Measurements from ENCODE around the gene ZNF598. TPM values are rescaled to one million over a fixed set of nuclear protein-coding genes. Genes with fewer than 3 reads are reported as not detected.

The ZNF598 gene
- total RNA-seq, 1 donor from 2014 or later, result 14.5 TPM

DNA sequence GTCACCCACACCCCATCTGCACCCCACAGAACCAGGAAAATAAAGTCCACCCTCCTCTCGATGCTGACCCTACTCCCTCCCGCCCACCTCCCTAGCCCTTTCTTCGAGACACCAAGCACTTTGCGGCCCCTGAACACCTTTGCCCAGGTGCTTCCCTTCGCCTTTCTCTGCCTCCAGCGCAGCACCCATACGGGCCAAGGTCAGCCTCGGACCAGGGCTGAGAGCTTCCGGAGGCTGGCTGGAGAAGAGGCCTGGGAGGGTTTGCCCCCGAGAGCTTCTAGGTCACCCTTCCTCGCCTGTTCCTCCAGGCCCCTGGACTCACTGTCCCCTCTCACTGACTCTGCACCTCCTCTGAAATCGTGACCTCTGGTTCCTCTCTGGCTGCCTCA lies 14.4 kb upstream of the ZNF598 start:
- Histone ChIP-seq H3K9me3 (replicated peaks) (no peaks in the 10 kb centered on the region), H3K36me3 (no peaks in the 10 kb centered on the region), H3K27me3 (ENCODE audit: low read depth) (peaks cover 37% of the 10 kb centered on the region), H3K27ac (replicated peaks) (peak overlapping the region; percentile 98), H3K4me1 (peaks cover 77% of the 10 kb centered on the region), H3K4me3 (peak overlapping the region; percentile 60)
- TF ChIP-seq, protein P1, sequence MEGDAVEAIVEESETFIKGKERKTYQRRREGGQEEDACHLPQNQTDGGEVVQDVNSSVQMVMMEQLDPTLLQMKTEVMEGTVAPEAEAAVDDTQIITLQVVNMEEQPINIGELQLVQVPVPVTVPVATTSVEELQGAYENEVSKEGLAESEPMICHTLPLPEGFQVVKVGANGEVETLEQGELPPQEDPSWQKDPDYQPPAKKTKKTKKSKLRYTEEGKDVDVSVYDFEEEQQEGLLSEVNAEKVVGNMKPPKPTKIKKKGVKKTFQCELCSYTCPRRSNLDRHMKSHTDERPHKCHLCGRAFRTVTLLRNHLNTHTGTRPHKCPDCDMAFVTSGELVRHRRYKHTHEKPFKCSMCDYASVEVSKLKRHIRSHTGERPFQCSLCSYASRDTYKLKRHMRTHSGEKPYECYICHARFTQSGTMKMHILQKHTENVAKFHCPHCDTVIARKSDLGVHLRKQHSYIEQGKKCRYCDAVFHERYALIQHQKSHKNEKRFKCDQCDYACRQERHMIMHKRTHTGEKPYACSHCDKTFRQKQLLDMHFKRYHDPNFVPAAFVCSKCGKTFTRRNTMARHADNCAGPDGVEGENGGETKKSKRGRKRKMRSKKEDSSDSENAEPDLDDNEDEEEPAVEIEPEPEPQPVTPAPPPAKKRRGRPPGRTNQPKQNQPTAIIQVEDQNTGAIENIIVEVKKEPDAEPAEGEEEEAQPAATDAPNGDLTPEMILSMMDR (IDR thresholded peaks at IDR 0.05; ENCODE audit: borderline replicate concordance), result no peak
- peak; percentile 17 for DNase-seq
- intact Hi-C loops (cut with micrococcal nuclease), result loop anchor here (10.0 kb wide), 1 partner anchor 121 kb away; the partner anchor contains the start of gene RAB26

DNA sequence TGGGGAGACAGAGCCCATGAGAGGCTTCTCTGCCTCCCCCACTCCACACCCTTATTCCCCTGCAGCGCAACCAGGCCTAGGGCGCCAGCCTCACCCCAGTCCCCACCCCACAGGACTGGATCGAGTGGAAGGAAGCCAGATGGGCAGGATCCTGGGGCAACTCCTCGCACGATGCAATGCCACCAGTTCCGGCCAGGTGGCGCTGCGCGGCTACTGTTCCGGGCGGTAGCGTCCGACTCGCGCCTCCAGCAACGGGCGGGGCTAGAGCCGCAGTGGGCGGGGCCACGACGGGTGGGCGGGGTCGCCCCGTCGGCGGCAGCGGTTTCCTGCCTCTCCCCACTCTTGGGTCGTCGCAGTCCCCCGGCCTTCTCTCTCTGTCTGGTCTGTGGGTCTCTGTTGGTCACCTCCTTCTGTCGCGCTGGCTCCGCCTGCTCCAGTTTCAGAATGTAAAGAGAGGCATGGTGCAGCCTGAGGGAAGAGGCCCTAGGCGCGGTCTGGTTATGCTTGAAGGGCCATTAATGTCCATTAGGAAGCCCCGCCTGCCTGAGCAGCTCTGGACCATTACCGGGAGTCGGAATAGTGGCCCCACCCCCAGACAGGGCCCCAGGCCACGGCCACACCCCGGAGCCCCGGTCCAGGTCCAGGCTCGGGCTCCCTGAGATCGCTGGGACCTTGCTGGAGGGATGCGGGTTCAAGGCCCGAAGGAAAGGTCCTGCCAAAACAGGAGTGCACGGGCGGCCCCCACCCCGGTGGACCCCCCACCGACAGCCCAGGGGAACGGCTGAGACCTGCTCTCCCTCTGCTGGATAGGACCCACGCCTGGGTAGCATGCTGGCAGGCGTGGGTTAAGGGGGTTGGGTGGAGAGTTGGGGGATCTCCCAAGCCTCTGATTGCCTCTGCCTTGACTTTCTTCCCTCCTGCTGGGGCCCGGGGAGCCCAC lies 13.7 kb upstream of the ZNF598 start:
- Histone ChIP-seq H3K9me3 (replicated peaks) (no peaks in the 10 kb centered on the region), H3K36me3 (no peaks in the 10 kb centered on the region), H3K4me1 (peaks cover 70% of the 10 kb centered on the region), H3K27ac (replicated peaks) (peak overlapping the region; percentile 98), H3K4me3 (peak overlapping the region; percentile 60), H3K27me3 (ENCODE audit: low read depth) (peaks cover 44% of the 10 kb centered on the region)
- TF ChIP-seq, protein P1 (IDR thresholded peaks at IDR 0.05; ENCODE audit: borderline replicate concordance), result peak; percentile 97
- intact Hi-C loops (cut with micrococcal nuclease), result loop anchor here (10.0 kb wide), 1 partner anchor 121 kb away; the partner anchor contains the start of gene RAB26
- DNase-seq, result peak; percentile 94

DNA sequence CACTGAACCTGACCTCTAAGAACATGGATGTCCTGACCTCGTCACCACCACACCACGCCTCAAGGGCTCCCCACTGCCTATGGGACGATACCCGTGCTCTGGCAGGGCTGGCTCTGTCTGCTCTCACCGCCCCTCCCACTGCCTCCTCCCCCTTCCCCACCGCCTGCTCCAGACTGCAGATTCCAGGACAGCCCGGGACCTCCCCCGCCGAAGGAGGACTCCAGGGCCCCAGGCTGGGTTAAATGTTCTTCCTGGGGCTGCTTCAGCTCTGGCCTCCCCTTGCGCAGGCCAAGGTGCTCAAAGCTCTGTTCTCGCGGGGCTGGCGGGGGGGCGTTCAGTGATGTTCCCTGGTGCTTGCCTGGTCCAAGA lies 13.1 kb upstream of the ZNF598 start:
- peak overlapping the region; percentile 60 for H3K4me3 ChIP-seq
- H3K9me3 ChIP-seq (replicated peaks), result no peaks in the 10 kb centered on the region
- no peak for DNase-seq
- peak overlapping the region; percentile 98 for H3K27ac ChIP-seq (replicated peaks)
- H3K4me1 ChIP-seq, result peaks cover 64% of the 10 kb centered on the region
- TF ChIP-seq, protein P1 (IDR thresholded peaks at IDR 0.05; ENCODE audit: borderline replicate concordance), result no peak
- H3K27me3 ChIP-seq (ENCODE audit: low read depth), result peaks cover 50% of the 10 kb centered on the region
- intact Hi-C loops (cut with micrococcal nuclease), result loop anchor here (10.0 kb wide), 1 partner anchor 122 kb away; the partner anchor contains the start of gene RAB26
- H3K36me3 ChIP-seq, result no peaks in the 10 kb centered on the region

DNA sequence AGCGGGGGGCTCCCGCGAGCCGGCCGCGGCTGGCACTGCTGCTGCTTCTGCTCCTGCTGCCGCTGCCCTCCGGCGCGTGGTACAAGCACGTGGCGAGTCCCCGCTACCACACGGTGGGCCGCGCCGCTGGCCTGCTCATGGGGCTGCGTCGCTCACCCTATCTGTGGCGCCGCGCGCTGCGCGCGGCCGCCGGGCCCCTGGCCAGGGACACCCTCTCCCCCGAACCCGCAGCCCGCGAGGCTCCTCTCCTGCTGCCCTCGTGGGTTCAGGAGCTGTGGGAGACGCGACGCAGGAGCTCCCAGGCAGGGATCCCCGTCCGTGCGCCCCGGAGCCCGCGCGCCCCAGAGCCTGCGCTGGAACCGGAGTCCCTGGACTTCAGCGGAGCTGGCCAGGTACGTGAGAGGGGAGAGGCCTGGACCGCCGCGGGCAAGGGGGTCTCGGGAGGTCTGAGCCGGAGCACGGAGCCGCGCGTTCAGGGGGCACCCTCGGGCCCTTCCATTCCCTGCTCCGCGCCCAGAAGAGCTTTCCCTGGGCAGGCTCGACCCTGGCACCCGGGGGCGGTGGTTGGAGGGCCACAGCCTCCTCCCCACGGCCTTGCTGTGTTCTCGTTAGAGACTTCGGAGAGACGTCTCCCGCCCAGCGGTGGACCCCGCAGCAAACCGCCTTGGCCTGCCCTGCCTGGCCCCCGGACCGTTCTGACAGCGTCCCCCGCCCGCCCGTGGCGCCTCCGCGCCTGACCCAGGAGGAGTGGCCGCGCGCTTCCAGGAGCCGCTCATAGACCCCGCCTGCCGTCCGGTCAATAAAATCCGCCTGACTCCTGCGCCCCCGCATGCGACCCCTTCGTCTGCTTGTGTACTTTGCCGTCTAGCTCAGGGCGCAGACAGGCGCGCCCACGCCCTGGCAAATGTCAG lies 10.6 kb upstream of the ZNF598 start:
- H3K27me3 ChIP-seq (ENCODE audit: low read depth), result peaks cover 63% of the 10 kb centered on the region
- H3K9me3 ChIP-seq (replicated peaks), result no peaks in the 10 kb centered on the region
- peaks cover 41% of the 10 kb centered on the region for H3K4me1 ChIP-seq
- intact Hi-C loops (cut with micrococcal nuclease), result loop anchor here (10.0 kb wide), 1 partner anchor 125 kb away; the partner anchor contains the start of gene RAB26
- TF ChIP-seq, protein P1 (IDR thresholded peaks at IDR 0.05; ENCODE audit: borderline replicate concordance), result no peak
- no peak for DNase-seq
- no peak overlapping the region for H3K27ac ChIP-seq (replicated peaks)
- no peaks in the 10 kb centered on the region for H3K36me3 ChIP-seq
- H3K4me3 ChIP-seq, result peak overlapping the region; percentile 29

DNA sequence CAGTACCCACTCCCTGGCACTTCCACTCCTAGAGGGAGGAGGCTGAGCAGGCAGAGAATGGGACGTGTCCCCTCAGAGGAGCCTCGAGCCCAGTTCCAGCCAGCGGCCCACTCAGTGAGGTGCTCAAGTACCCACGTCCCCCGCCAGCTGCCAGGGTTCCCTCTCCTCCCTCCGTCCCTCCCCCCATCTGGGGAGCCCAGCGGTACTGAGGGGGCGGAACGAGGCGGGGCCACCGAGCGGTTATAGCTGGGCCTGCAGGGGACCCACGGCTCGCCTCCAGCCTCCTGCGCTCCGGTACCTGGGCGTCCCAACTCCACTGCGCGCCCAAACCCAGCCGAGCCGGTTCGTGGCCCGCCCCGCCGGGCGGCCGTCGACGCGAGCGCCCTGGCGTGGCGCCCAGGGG lies 9.9 kb upstream of the ZNF598 start, which contains the start of gene NPW:
TSS of gene NPW (plus strand) at position 268 of the 403 bp plus-strand sequence.
- intact Hi-C loops (cut with micrococcal nuclease), result no loop called here
- TF ChIP-seq, protein P1 (IDR thresholded peaks at IDR 0.05; ENCODE audit: borderline replicate concordance), result no peak
- no peak for DNase-seq

More for the DNA sequence above, 9.9 kb upstream of the ZNF598 start, which contains the start of gene NPW:
- Histone ChIP-seq H3K36me3 (no peaks in the 10 kb centered on the region), H3K9me3 (replicated peaks) (no peaks in the 10 kb centered on the region), H3K27ac (replicated peaks) (no peak within 1 kb of the TSS), H3K4me1 (peaks cover 35% of the 10 kb centered on the region), H3K4me3 (peak within 1 kb of the TSS; percentile 29), H3K27me3 (ENCODE audit: low read depth) (peaks cover 63% of the 10 kb centered on the region)

All from left ventricle myocardium inferior (tissue), 1 donor.